SW480 (cell line): ENCODE results near the gene RAB32.

Source experiments
- DNase-seq: peaks from one replicate; pipeline ENCODE4 v3.0.0-alpha.2; 2016; ENCODE audit warnings: low spot score

Gene RAB32

GRCh38 chr6:146582857-146583256, 39.2 kb downstream of the RAB32 start:
- DNase-seq, result no peak

GRCh38 chr6:146583966-146584365, 40.3 kb downstream of the RAB32 start:
- DNase-seq, result no peak

DNA sequence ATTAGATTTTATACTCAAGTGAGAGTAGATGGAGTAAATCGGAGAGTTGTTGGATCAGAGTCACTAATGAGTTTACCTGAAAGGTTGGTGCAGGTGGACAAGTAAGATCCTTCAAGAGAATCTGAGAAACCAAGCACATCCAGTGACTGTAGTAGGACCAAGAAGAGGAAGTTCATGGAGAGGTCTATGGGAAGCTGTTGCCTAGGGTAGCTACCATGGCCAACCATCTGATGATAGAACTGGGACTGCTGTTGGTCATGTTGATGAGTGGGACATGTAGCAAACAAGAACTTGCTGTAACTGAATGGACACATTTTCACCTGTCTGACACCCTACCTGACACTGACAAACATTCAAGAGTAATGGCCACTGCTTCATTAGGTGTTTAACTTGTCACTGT, 43.8 kb downstream of the RAB32 start:
- DNase-seq, result no peak

- no peak for DNase-seq
Observed at GRCh38 chr6:146590492-146590891, 46.9 kb downstream of the RAB32 start.

DNA sequence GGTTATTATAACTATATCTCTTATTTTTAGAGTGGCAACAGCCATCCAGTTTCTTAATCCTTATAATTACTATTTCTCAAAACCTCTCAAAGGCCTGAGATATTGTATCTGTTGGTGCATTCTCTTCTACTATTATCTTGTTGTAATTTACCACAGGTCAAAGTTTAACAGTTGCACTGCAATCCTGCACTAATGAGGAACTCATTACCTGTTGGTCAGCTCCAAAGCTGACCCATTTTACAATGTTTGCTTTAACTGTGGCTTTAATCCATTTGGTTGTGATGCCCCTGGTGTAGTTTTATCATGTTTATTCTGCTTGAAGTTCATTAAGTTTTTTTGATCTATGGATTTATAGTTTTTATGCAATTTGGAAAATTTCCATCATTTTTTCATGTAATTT, 48.8 kb downstream of the RAB32 start:
- DNase-seq, result no peak

DNA sequence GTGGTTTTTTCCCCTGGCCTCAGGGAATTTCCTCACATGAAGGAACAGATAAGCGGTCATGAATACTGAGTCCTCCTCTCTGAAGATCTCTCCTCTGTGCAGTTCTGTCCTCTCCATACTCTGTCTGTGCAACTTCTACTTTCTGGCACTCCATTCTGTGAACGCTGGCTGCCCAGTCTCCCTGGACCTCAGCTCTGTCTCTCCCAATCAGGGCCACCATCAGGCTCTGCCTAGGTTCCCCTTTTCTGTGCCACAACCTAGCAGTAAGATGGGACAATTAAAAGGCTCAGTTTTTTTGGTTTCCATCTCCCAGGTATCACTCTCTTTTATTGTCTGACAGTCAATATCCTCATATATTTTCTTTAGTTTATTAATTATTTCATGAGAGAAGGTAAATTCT, 50.4 kb downstream of the RAB32 start:
- DNase-seq, result no peak

DNA sequence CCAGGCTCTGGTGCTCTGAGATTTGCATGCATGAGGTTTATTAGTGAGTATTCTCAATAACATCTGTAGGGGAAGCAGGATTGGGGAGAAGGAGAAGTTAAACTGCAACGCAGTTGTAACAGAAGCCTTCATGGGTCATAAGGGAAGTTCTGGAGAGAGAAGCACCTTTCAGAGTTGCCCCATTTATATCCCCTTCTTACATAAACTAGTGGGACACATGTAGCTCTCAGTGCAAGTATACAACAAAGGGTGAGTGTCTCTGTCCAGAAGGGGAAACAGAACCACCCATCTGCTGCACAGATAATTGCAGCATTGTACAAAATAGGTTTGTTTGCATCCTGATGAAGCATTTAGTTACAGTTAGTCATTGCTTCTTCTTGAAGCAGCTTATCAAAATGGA, 50.9 kb downstream of the RAB32 start:
- no peak for DNase-seq

- no peak for DNase-seq
Observed at GRCh38 chr6:146595972-146596731, 52.5 kb downstream of the RAB32 start.

DNA sequence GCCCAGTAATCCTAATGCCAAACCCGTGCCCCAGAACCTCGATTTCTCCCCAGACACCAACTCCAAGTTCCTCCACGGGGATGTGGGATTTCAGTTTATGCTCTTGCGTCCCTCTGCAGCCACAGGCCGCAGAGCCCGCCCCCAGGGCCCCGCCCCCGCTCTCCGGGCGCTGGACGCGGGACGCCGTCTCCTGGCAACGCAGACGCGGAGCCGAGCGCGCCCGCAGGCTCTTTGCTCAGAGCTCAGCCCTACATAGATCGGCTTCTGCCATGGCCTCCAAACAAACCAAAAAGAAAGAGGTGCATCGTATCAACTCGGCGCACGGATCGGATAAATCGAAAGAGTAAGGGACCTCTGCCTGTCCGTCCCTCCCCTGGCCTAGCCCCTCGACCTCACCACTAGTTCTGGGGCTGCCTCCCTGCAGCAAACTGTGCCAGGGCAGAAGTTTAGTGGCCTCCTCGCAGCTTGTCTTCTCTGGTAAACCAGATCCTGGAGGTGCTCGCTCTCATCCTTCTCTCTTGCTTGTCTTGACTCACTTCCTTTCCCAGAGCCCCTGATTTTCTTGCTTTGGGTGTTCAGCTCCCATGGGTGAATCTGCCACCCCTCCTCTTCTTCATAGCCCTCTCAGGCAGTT, 55.3 kb downstream of the RAB32 start, which contains the start of gene ADGB:
ADGB (plus strand) TSS at position 201 of the 634 bp plus-strand sequence; CDS start at position 270, 69 bp downstream.
- peak; percentile 6 for DNase-seq

DNA sequence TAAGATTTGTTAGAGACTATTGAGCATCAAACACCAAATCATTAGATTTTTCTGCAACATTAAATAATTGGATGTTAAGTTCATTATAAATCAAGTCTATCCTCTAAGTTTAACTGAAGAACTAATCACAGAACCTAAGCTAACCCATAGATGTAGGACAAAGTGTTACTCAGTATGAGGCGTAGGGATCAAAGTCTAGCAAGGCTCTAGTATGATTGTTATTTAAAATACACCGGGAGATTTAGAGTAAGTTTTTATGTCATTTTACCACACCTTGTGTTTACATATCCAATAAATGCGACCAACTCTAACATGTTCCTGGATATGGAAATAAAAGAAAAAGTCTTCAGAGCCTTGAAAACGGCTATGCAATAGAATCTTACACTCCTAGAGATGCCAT, 57.7 kb downstream of the RAB32 start:
- DNase-seq, result no peak

DNA sequence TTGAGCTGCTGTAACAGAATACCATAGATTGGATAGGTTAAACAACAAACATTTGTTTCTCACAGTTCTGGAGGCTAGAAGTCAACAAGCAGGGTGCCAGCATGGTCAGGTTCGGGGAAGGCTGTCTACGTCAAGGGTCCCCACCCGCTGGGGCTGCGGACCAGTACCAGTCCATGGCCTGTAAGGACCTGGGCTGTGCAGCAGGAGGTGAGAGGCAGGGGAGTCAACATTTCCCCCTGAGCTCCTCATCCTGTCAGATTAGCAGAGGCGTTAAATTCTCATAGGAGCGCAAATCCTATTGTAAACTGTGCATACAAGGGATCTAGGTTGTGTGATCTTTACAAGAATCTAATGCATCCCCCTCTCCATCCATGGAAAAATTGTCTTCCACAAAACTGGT, 58.9 kb downstream of the RAB32 start:
- DNase-seq, result no peak
